K562 (cell line): ENCODE data around the gene TAX1BP1. TPM values are rescaled to one million over a fixed set of nuclear protein-coding genes. Genes with fewer than 3 reads are reported as not detected.
A peak's percentile ranks its signal among the peaks of the same experiment; 100 is the strongest.

ENCODE experiments used
- polyA plus RNA-seq, 8 experiments: library from polyadenylated mRNA; depleted of rRNA in 4 of 8; stranded (reverse) in 5 of 8; unstranded in 3 of 8; fragments of >200 nt; fragmentation: Nextera tagmentation in 2 of 8; fragmentation: Illumina TruSeq in 1 of 8; extraction: Ambion mirVana in 2 of 8; extraction: Trizol in 1 of 8; gene quantifications; 2 replicates each; pipeline versions ENCODE4 v1.2.1 to v1.2.3, GENCODE V29; 2011 to 2014; ENCODE audit warnings: inconsistent platforms in 1 of 8, missing spikeins in 1 of 8
- total RNA-seq, 7 experiments: library from RNA; depleted of rRNA in 6 of 7; stranded (reverse); fragments of >200 nt in 6 of 7; fragmentation: Illumina TruSeq in 2 of 7; extraction: Trizol in 2 of 7; gene quantifications; 2 replicates each; pipeline versions ENCODE4 v1.2.1 to v1.2.3, GENCODE V29; 2011 to 2021; ENCODE audit warnings: low replicate concordance in 1 of 7
- TF ChIP-seq, protein P1 (sequence below), 2 experiments: fragments of 450-650 bp; formaldehyde crosslinking in 1 of 2; IDR thresholded peaks; 2 replicates each; pipeline versions ENCODE4 v1.4.0 to v1.6.1; 2014 to 2020; ENCODE audit warnings: mild to moderate bottlenecking in 2 of 2, borderline replicate concordance in 1 of 2, low read depth in 1 of 2

Gene TAX1BP1
- total and polyA plus RNA-seq, 9 of the 15 experiments (the other 6 are each of a cell fraction or from before 2014, with no cell fraction given) = 49.0 to 119 (median 75.9) TPM

GRCh38 chr7:27784399-27785053 lies 44.6 kb downstream of the TAX1BP1 start (continued):
- TF ChIP-seq, protein P1, sequence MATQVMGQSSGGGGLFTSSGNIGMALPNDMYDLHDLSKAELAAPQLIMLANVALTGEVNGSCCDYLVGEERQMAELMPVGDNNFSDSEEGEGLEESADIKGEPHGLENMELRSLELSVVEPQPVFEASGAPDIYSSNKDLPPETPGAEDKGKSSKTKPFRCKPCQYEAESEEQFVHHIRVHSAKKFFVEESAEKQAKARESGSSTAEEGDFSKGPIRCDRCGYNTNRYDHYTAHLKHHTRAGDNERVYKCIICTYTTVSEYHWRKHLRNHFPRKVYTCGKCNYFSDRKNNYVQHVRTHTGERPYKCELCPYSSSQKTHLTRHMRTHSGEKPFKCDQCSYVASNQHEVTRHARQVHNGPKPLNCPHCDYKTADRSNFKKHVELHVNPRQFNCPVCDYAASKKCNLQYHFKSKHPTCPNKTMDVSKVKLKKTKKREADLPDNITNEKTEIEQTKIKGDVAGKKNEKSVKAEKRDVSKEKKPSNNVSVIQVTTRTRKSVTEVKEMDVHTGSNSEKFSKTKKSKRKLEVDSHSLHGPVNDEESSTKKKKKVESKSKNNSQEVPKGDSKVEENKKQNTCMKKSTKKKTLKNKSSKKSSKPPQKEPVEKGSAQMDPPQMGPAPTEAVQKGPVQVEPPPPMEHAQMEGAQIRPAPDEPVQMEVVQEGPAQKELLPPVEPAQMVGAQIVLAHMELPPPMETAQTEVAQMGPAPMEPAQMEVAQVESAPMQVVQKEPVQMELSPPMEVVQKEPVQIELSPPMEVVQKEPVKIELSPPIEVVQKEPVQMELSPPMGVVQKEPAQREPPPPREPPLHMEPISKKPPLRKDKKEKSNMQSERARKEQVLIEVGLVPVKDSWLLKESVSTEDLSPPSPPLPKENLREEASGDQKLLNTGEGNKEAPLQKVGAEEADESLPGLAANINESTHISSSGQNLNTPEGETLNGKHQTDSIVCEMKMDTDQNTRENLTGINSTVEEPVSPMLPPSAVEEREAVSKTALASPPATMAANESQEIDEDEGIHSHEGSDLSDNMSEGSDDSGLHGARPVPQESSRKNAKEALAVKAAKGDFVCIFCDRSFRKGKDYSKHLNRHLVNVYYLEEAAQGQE (IDR thresholded peaks at IDR 0.05; ENCODE audit: borderline replicate concordance) = peak; percentile 26; the same call in 1 of the 2 replicates
- TF ChIP-seq, protein P1 (CRISPR knock-in tag; IDR thresholded peaks at IDR 0.05; ENCODE audit: low read depth) = no peak
